IMR-90 (cell line): Measurements from ENCODE around the gene PRKCE.

Source experiments
- CEBPB ChIP-seq: IDR thresholded peaks from 2 replicates; pipeline ENCODE4 v1.6.1; 2012; ENCODE audit warnings: low read depth, low read length, improper control_type of control experiment
- MAFK ChIP-seq: IDR thresholded peaks from 2 replicates; pipeline ENCODE4 v1.6.1; 2012; ENCODE audit warnings: low read depth, low read length, improper control_type of control experiment
- NFE2L2 ChIP-seq: fragments of 150-350 bp; IDR thresholded peaks from 2 replicates; pipeline ENCODE4 v1.6.1; 2016; ENCODE audit warnings: low read depth, mild to moderate bottlenecking, low read length
- POLR2A ChIP-seq: IDR thresholded peaks from 2 replicates; pipeline ENCODE4 v1.6.1; 2012; ENCODE audit warnings: mild to moderate bottlenecking, low read depth, low read length
- RAD21 ChIP-seq: IDR thresholded peaks from 2 replicates; pipeline ENCODE4 v1.6.1; 2012; ENCODE audit warnings: low read length, improper control_type of control experiment
- RCOR1 ChIP-seq: IDR thresholded peaks from 2 replicates; pipeline ENCODE4 v1.6.1; 2012; ENCODE audit warnings: mild to moderate bottlenecking, low read length, improper control_type of control experiment; ENCODE audit not compliant: insufficient replicate concordance
- USF2 ChIP-seq: fragments of 150-350 bp; IDR thresholded peaks from 2 replicates; pipeline ENCODE4 v1.6.1; 2017; ENCODE audit warnings: mild to moderate bottlenecking, antibody characterized with exemption, low read length, low read depth
- TF ChIP-seq, protein P1 (sequence below): conservative IDR thresholded peaks from 2 replicates; pipeline ENCODE4 v1.5.1; 2012; ENCODE audit warnings: mild to moderate bottlenecking, low read depth, low read length, improper control_type of control experiment

DNA sequence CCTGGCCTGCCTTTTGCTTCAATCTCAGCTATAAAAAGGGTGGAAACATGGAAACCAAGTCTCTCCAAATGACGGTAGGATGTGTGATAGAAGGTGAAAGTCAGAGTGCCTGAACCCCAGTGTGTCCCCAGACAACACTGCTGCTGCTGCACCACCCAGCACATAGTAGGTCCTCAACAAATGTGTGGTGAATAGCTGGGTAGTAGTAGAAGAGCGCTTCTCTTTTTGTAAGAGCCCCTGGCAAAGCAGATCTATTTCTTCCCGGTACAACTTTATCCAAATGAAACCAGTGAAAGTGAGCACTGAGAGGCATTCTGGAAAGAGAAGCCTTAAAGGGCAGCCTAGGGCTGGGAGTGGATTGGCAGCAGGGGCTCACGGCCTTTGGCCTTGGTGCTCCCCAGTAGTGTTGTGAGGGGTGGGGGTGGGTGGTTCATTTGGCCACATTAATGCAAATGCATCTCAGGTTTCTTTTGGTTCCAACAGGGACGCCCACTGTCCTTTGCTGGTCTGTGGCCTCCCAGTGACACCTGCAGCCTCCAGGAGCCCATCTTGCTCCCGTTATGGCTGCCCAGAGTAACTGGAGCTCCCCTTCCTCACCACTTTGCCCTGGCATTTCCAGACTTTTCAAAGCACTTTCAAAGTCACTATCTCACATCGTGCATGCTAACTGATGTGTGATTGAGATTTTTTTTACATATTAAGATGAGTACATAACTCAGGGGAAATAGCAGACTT, 341.4 kb downstream of the PRKCE start:
- no peak for TF ChIP-seq CEBPB
- TF ChIP-seq, protein P1, sequence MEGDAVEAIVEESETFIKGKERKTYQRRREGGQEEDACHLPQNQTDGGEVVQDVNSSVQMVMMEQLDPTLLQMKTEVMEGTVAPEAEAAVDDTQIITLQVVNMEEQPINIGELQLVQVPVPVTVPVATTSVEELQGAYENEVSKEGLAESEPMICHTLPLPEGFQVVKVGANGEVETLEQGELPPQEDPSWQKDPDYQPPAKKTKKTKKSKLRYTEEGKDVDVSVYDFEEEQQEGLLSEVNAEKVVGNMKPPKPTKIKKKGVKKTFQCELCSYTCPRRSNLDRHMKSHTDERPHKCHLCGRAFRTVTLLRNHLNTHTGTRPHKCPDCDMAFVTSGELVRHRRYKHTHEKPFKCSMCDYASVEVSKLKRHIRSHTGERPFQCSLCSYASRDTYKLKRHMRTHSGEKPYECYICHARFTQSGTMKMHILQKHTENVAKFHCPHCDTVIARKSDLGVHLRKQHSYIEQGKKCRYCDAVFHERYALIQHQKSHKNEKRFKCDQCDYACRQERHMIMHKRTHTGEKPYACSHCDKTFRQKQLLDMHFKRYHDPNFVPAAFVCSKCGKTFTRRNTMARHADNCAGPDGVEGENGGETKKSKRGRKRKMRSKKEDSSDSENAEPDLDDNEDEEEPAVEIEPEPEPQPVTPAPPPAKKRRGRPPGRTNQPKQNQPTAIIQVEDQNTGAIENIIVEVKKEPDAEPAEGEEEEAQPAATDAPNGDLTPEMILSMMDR: no peak
- no peak for TF ChIP-seq RCOR1
- TF ChIP-seq NFE2L2: no peak
- no peak for TF ChIP-seq POLR2A
- no peak for TF ChIP-seq USF2
- TF ChIP-seq RAD21: no peak
- TF ChIP-seq MAFK: no peak
